ENCODE measurements around the gene REN. TPM values are rescaled to one million over a fixed set of nuclear protein-coding genes. Genes with fewer than 3 reads are reported as not detected.

REN gene
- total RNA-seq, 1 donor from 2014 or later, result not detected

DNA sequence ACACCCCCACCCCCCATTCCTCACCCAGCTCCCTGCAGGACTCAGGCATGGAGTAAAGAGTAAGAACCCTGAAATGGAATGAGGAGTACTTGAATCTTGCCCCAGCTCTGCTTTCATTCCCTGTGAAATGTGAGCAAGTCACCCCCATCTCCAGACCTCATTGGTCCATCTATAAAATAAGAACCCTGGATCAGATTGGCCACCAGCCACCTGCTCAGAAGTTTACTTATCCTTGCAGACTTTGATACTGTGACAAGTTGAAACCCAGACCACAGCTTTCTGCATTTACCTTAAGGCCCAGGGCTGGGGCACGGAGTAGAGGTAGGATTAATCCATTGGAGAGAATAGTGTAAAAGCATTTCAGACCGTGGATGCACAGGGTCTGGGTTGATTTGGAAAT is 27.9 kb upstream of the REN start:
- Histone ChIP-seq H3K4me1 (ENCODE audit: insufficient read depth, low read length) (peaks cover 32% of the 10 kb centered on the region), H3K36me3 (ENCODE audit: insufficient read depth, low read length) (no peaks in the 10 kb centered on the region), H3K27ac (ENCODE audit: low read depth, low read length) (no peak overlapping the region), H3K9me3 (ENCODE audit: insufficient read depth, low read depth, low read length) (no peaks in the 10 kb centered on the region), H3K79me2 (ENCODE audit: insufficient read depth, low read length) (no peaks in the 10 kb centered on the region), H4K20me1 (ENCODE audit: insufficient read depth, low read length) (no peaks in the 10 kb centered on the region), H3K27me3 (ENCODE audit: insufficient read depth, low read length) (peaks cover 4% of the 10 kb centered on the region), H3K4me2 (ENCODE audit: low read length) (no peak overlapping the region), H2AFZ (ENCODE audit: low read depth, low read length) (no peak overlapping the region), H3K4me3 (ENCODE audit: insufficient read depth, low read depth, low read length) (no peak overlapping the region), H3K9ac (ENCODE audit: low read length) (no peak overlapping the region)
- DNase-seq (ENCODE audit: low read depth) (no peak), FAIRE-seq (no peak)
- Mint-ChIP-seq H3K27me3 (ENCODE audit: low read depth, unreplicated experiment) (peaks cover 35% of the 10 kb centered on the region), H3K9me3 (ENCODE audit: unreplicated experiment) (peaks cover 3% of the 10 kb centered on the region), H3K4me1 (ENCODE audit: low read depth, unreplicated experiment) (peaks cover 34% of the 10 kb centered on the region), H3K36me3 (ENCODE audit: low read depth, unreplicated experiment) (peaks cover 2% of the 10 kb centered on the region), H3K27ac (ENCODE audit: unreplicated experiment) (no peak overlapping the region), H3K4me3 (ENCODE audit: unreplicated experiment) (no peak overlapping the region)
- TF ChIP-seq CTCF (IDR thresholded peaks at IDR 0.05; ENCODE audit: insufficient read depth, low read depth, low read length) (no peak), EZH2 (IDR thresholded peaks at IDR 0.05; ENCODE audit: insufficient read depth, low read length) (no peak)

GRCh38 chr1:204192589-204193352 is 26.6 kb upstream of the REN start:
- Mint-ChIP-seq H3K27ac (ENCODE audit: unreplicated experiment) (no peak overlapping the region), H3K36me3 (ENCODE audit: low read depth, unreplicated experiment) (no peaks in the 10 kb centered on the region), H3K27me3 (ENCODE audit: low read depth, unreplicated experiment) (peaks cover 48% of the 10 kb centered on the region), H3K4me1 (ENCODE audit: low read depth, unreplicated experiment) (peaks cover 25% of the 10 kb centered on the region), H3K9me3 (ENCODE audit: unreplicated experiment) (peaks cover 3% of the 10 kb centered on the region), H3K4me3 (ENCODE audit: unreplicated experiment) (peak overlapping the region; percentile 43)
- no peak for TF ChIP-seq CTCF (IDR thresholded peaks at IDR 0.05; ENCODE audit: insufficient read depth, low read depth, low read length)
- TF ChIP-seq EZH2 (IDR thresholded peaks at IDR 0.05; ENCODE audit: insufficient read depth, low read length), result no peak
- no peak overlapping the region for H3K4me3 ChIP-seq (ENCODE audit: insufficient read depth, low read depth, low read length)
- H3K4me2 ChIP-seq (ENCODE audit: low read length), result no peak overlapping the region
- FAIRE-seq (no peak), DNase-seq (ENCODE audit: low read depth) (peak; percentile 47)
- no peak overlapping the region for H3K9ac ChIP-seq (ENCODE audit: low read length)
- no peaks in the 10 kb centered on the region for H3K36me3 ChIP-seq (ENCODE audit: insufficient read depth, low read length)
- H4K20me1 ChIP-seq (ENCODE audit: insufficient read depth, low read length), result no peaks in the 10 kb centered on the region
- no peak overlapping the region for H3K27ac ChIP-seq (ENCODE audit: low read depth, low read length)
- peaks cover 5% of the 10 kb centered on the region for H3K27me3 ChIP-seq (ENCODE audit: insufficient read depth, low read length)
- peaks cover 19% of the 10 kb centered on the region for H3K4me1 ChIP-seq (ENCODE audit: insufficient read depth, low read length)
- H3K79me2 ChIP-seq (ENCODE audit: insufficient read depth, low read length), result no peaks in the 10 kb centered on the region
- no peak overlapping the region for H2AFZ ChIP-seq (ENCODE audit: low read depth, low read length)
- no peaks in the 10 kb centered on the region for H3K9me3 ChIP-seq (ENCODE audit: insufficient read depth, low read depth, low read length)

- Histone ChIP-seq H3K9ac (ENCODE audit: low read length) (no peak overlapping the region), H3K4me3 (ENCODE audit: insufficient read depth, low read depth, low read length) (no peak overlapping the region), H2AFZ (ENCODE audit: low read depth, low read length) (no peak overlapping the region), H3K9me3 (ENCODE audit: insufficient read depth, low read depth, low read length) (no peaks in the 10 kb centered on the region), H3K27ac (ENCODE audit: low read depth, low read length) (no peak overlapping the region), H3K27me3 (ENCODE audit: insufficient read depth, low read length) (peaks cover 7% of the 10 kb centered on the region), H3K36me3 (ENCODE audit: insufficient read depth, low read length) (no peaks in the 10 kb centered on the region), H3K4me1 (ENCODE audit: insufficient read depth, low read length) (peaks cover 19% of the 10 kb centered on the region), H3K4me2 (ENCODE audit: low read length) (no peak overlapping the region), H3K79me2 (ENCODE audit: insufficient read depth, low read length) (no peaks in the 10 kb centered on the region), H4K20me1 (ENCODE audit: insufficient read depth, low read length) (no peaks in the 10 kb centered on the region)
- TF ChIP-seq CTCF (IDR thresholded peaks at IDR 0.05; ENCODE audit: insufficient read depth, low read depth, low read length) (no peak), EZH2 (IDR thresholded peaks at IDR 0.05; ENCODE audit: insufficient read depth, low read length) (no peak)
- FAIRE-seq, result no peak
- H3K4me1 Mint-ChIP-seq (ENCODE audit: low read depth, unreplicated experiment), result peaks cover 25% of the 10 kb centered on the region
- H3K27ac Mint-ChIP-seq (ENCODE audit: unreplicated experiment), result no peak overlapping the region
- H3K4me3 Mint-ChIP-seq (ENCODE audit: unreplicated experiment), result no peak overlapping the region
- no peaks in the 10 kb centered on the region for H3K36me3 Mint-ChIP-seq (ENCODE audit: low read depth, unreplicated experiment)
- no peak for DNase-seq (ENCODE audit: low read depth)
- peaks cover 3% of the 10 kb centered on the region for H3K9me3 Mint-ChIP-seq (ENCODE audit: unreplicated experiment)
- H3K27me3 Mint-ChIP-seq (ENCODE audit: low read depth, unreplicated experiment), result peaks cover 55% of the 10 kb centered on the region
Observed at GRCh38 chr1:204192046-204192445, 25.9 kb upstream of the REN start.
